HCT116 (cell line): ENCODE results near the gene PRIMA1. TPM values are rescaled to one million over a fixed set of nuclear protein-coding genes. Genes with fewer than 3 reads are reported as not detected.

ENCODE experiments used
- ATAC-seq: fragments of 200-7000 bp; cut with Tn5 transposase; 2 replicates; pipeline ENCODE4 v1.9.1; 2020; ENCODE audit warnings: mild to moderate bottlenecking, moderate library complexity
- Bru-seq: library from RNA; stranded (reverse); fragments of 400-500 nt; gene quantifications from one replicate; lab custom pipeline; 2021; lab: Mats Ljungman, UMichigan
- BruChase-seq, 2 experiments: library from RNA; stranded (reverse); fragments of 400-500 nt; gene quantifications; one replicate each; lab custom pipeline; 2021; lab: Mats Ljungman, UMichigan
- BruUV-seq: library from RNA; stranded (reverse); fragments of 400-500 nt; replicated peaks from 2 replicates; lab custom pipeline; 2021; lab: Mats Ljungman, UMichigan
- CTCF ChIA-PET: fragments of 300-600 bp; sonication (Branson Sonifier 250); formaldehyde crosslinking; loops from one replicate; lab custom pipeline; 2021; ENCODE audit warnings: antibody characterized with exemption; lab: Charles Lee
- POLR2A ChIA-PET: fragments of 300-600, 350-600 bp; sonication (Branson Sonifier 250); formaldehyde crosslinking; loops from one replicate; lab custom pipeline; 2021; ENCODE audit warnings: antibody characterized with exemption; lab: Charles Lee
- RAD21 ChIA-PET, 2 experiments: fragments of 300-600 bp; sonication (Branson Sonifier 250); formaldehyde crosslinking; loops; one replicate each; lab custom pipeline; 2023; ENCODE audit warnings: low total read pairs in 2 of 2; ENCODE audit not compliant: uncharacterized antibody in 2 of 2, unreplicated experiment in 2 of 2, low non-redundant PET in 1 of 2; lab: Charles Lee
- DNase-seq: peaks from one replicate; pipeline ENCODE4 v3.0.0-alpha.2; 2010; ENCODE audit warnings: low read depth, low spot score
- H2AFZ ChIP-seq: fragments of 200-600 bp; shearing (Covaris generic), sonication (generic); 2 replicates; pipeline ENCODE4 v1.6.1; 2017; ENCODE audit warnings: low read depth, mixed run types, mixed read lengths, antibody characterized with exemption, low read length; ENCODE audit not compliant: poor library complexity, severe bottlenecking
- H3K27ac ChIP-seq: 2 replicates; pipeline ENCODE4 v1.5.1; 2012; ENCODE audit warnings: low read depth, low read length
- H3K27me3 ChIP-seq: fragments of 200-600 bp; sonication (generic); 2 replicates; pipeline ENCODE4 v1.6.1; 2016; ENCODE audit warnings: mixed run types, low read length, mixed read lengths; ENCODE audit not compliant: insufficient read depth
- H3K36me3 ChIP-seq, 2 experiments: fragments of 200-500 bp in 1 of 2; fragments of 200-600 bp in 1 of 2; sonication (Bioruptor generic) in 1 of 2; sonication (generic) in 1 of 2; 2 replicates each; pipeline versions ENCODE4 v1.5.1 to v1.6.1; 2014 to 2016; ENCODE audit warnings: low read length in 2 of 2, inconsistent platforms in 1 of 2, mixed read lengths in 1 of 2, mixed run types in 1 of 2; ENCODE audit not compliant: insufficient read depth in 2 of 2, control insufficient read depth in 1 of 2
- H3K4me1 ChIP-seq, 2 experiments: fragments of 200-600 bp in 1 of 2; sonication (generic) in 1 of 2; 2 replicates each; pipeline versions ENCODE4 v1.5.1 to v1.6.1; 2012 to 2017; ENCODE audit warnings: low read length in 2 of 2, inconsistent platforms in 1 of 2, mild to moderate bottlenecking in 1 of 2, mixed read lengths in 1 of 2, mixed run types in 1 of 2, moderate library complexity in 1 of 2; ENCODE audit not compliant: insufficient read depth in 2 of 2, control insufficient read depth in 1 of 2
- H3K4me2 ChIP-seq: fragments of 200-600 bp; sonication (generic); 2 replicates; pipeline ENCODE4 v1.6.1; 2017; ENCODE audit warnings: mixed run types, low read length, mixed read lengths
- H3K4me3 ChIP-seq, 2 experiments: fragments of 200-600 bp in 1 of 2; sonication (generic) in 1 of 2; replicated peaks in 1 of 2; 2 replicates each; pipeline ENCODE4 v1.5.1; 2011 to 2016; ENCODE audit warnings: low read length in 2 of 2, control low read depth in 1 of 2, low read depth in 1 of 2, mild to moderate bottlenecking in 1 of 2, mixed read lengths in 1 of 2, mixed run types in 1 of 2
- H3K79me2 ChIP-seq: fragments of 200-600 bp; sonication (generic); 2 replicates; pipeline ENCODE4 v1.6.1; 2017; ENCODE audit warnings: mild to moderate bottlenecking, mixed run types, low read length, moderate library complexity, mixed read lengths; ENCODE audit not compliant: insufficient read depth
- H3K9ac ChIP-seq: fragments of 200-600 bp; sonication (generic); 2 replicates; pipeline ENCODE4 v1.6.1; 2016; ENCODE audit warnings: low read length, mixed read lengths
- H3K9me2 ChIP-seq: fragments of 200-600 bp; sonication (generic), shearing (Covaris generic); 2 replicates; pipeline ENCODE4 v1.6.1; 2017; ENCODE audit warnings: mixed run types, mild to moderate bottlenecking, moderate library complexity; ENCODE audit not compliant: insufficient read depth
- H3K9me3 ChIP-seq, 2 experiments: fragments of 200-500 bp in 1 of 2; fragments of 200-600 bp in 1 of 2; sonication (Bioruptor generic) in 1 of 2; sonication (generic) in 1 of 2; 2 replicates each; pipeline ENCODE4 v1.6.1; 2014 to 2017; ENCODE audit warnings: low read length in 2 of 2, mixed read lengths in 2 of 2, inconsistent platforms in 1 of 2, low read depth in 1 of 2, mild to moderate bottlenecking in 1 of 2, mixed run types in 1 of 2, moderate library complexity in 1 of 2; ENCODE audit not compliant: control insufficient read depth in 1 of 2, insufficient read depth in 1 of 2
- H4K20me1 ChIP-seq: fragments of 200-600 bp; sonication (generic), shearing (Covaris generic); 2 replicates; pipeline ENCODE4 v1.6.1; 2017; ENCODE audit warnings: mixed run types, mild to moderate bottlenecking, moderate library complexity; ENCODE audit not compliant: insufficient read depth
- CBX3 ChIP-seq: IDR thresholded peaks from 2 replicates; pipeline ENCODE4 v1.6.1; 2012; ENCODE audit warnings: low read depth
- CEBPB ChIP-seq: IDR thresholded peaks from 2 replicates; pipeline ENCODE4 v1.6.1; 2012; ENCODE audit warnings: low read depth
- JUND ChIP-seq: IDR thresholded peaks from 2 replicates; pipeline ENCODE4 v1.6.1; 2012
- POLR2A ChIP-seq: IDR thresholded peaks from 2 replicates; pipeline ENCODE4 v1.7.0; 2011; ENCODE audit warnings: borderline replicate concordance; ENCODE audit not compliant: insufficient read depth, insufficient read length; ENCODE audit errors: extremely low read depth
- ZNF274 ChIP-seq: fragments of 200-500 bp; sonication (Bioruptor generic); IDR thresholded peaks from 2 replicates; pipeline ENCODE4 v1.6.1; 2014; ENCODE audit warnings: mild to moderate bottlenecking, low read depth, low read length, inconsistent platforms
- intact Hi-C: fragments of 100-400 bp; cut with micrococcal nuclease; formaldehyde crosslinking; loops from 2 replicates; pipeline ENCODE4 v1.10.0; 2022
- long read RNA-seq: library from polyadenylated mRNA; unstranded; transcript quantifications from one replicate; pipeline ENCODE4 v2.0.0, GENCODE V29; 2021; ENCODE audit not compliant: unreplicated experiment
- polyA plus RNA-seq: library from polyadenylated mRNA; unstranded; fragments of >200 nt; gene quantifications from 2 replicates; pipeline ENCODE4 v1.2.1, GENCODE V29; 2012; ENCODE audit warnings: missing spikeins
- total RNA-seq: library from RNA; stranded (reverse); gene quantifications from one replicate; pipeline ENCODE4 v1.2.1, GENCODE V29; 2021; ENCODE audit not compliant: unreplicated experiment
- TF ChIP-seq, protein P1 (sequence below): IDR thresholded peaks from 2 replicates; pipeline ENCODE4 v1.6.1; 2012
- TF ChIP-seq, protein P2 (sequence below), 3 experiments: fragments of 200-600 bp in 1 of 3; sonication (generic) in 1 of 3; IDR thresholded peaks in 2 of 3; conservative IDR thresholded peaks in 1 of 3; 2 replicates each; pipeline ENCODE4 v1.5.1; 2012 to 2017; ENCODE audit warnings: low read depth in 2 of 3, low read length in 2 of 3, antibody characterized with exemption in 1 of 3, borderline replicate concordance in 1 of 3, control low read depth in 1 of 3, mild to moderate bottlenecking in 1 of 3, mixed read lengths in 1 of 3, mixed run types in 1 of 3, moderate library complexity in 1 of 3; ENCODE audit not compliant: insufficient read depth in 1 of 3

Gene PRIMA1, protein sequence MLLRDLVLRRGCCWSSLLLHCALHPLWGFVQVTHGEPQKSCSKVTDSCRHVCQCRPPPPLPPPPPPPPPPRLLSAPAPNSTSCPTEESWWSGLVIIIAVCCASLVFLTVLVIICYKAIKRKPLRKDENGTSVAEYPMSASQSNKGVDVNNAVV
- total RNA-seq (1.5 TPM), Bru-seq, nascent RNA (percentile 25 among the genes with signal in this experiment), BruChase-seq, experiment 1, labeled RNA remaining after a 6-hour chase (percentile 16 among the genes with signal in this experiment), BruChase-seq, experiment 2, labeled RNA remaining after a 2-hour chase (percentile 21 among the genes with signal in this experiment)
- polyA plus RNA-seq, result 1.4 and 1.6 TPM in 2 replicates
- long read RNA-seq, result 0 reads

DNA sequence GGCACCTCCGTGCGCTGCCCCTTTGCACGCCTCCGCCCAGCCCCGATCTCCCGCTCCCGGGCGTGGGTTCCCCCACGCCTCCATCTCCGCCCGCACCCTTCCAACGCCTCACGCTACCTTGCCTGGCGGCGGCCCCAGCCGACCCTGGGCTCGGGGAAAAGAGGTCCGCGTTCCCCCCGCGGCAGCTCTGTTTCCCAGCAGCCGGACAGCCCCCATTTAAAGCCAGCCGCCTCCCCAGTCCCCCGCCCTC is at the start of gene PRIMA1:
Gene PRIMA1, minus strand, starts transcription at position 193 of the 250 bp plus-strand sequence. CDS start 767 bp downstream, outside the sequence.
- no peak for DNase-seq
- RAD21 ChIA-PET, result no interaction called here
- TF ChIP-seq ZNF274 (no peak), CEBPB (no peak), POLR2A (no peak), CBX3 (no peak)
- TF ChIP-seq, protein P1, sequence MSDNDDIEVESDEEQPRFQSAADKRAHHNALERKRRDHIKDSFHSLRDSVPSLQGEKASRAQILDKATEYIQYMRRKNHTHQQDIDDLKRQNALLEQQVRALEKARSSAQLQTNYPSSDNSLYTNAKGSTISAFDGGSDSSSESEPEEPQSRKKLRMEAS, result no peak
- TF ChIP-seq, all 23 proteins: peak for 0
- no TSS peak for BruUV-seq
- no peaks in the 10 kb centered on the region for H3K27me3 ChIP-seq
- CTCF ChIA-PET, result no interaction called here
- H3K79me2 ChIP-seq, result no peaks in the 10 kb centered on the region
- peaks cover 6 to 15% of the 10 kb centered on the region in 2 experiments for H3K4me1 ChIP-seq
- peak within 1 kb of the TSS; percentile 81 for H3K4me2 ChIP-seq
- intact Hi-C loops, result loop anchor here (2.0 kb wide), 1 partner anchor 133 kb away; no protein-coding TSS in a partner anchor
- H4K20me1 ChIP-seq, result no peaks in the 10 kb centered on the region
- H3K9me3 ChIP-seq, result no peaks in the 10 kb centered on the region
- no peaks in the 10 kb centered on the region for H3K36me3 ChIP-seq
- H3K9ac ChIP-seq, result peak within 1 kb of the TSS; percentile 59
- peak within 1 kb of the TSS; percentile 44; the same call in 1 of the 2 replicates for H3K27ac ChIP-seq
- no peaks in the 10 kb centered on the region for H3K9me2 ChIP-seq
- peak within 1 kb of the TSS; percentile 39 to 59 for H3K4me3 ChIP-seq
- POLR2A ChIA-PET, result no interaction called here
- H2AFZ ChIP-seq, result peak within 1 kb of the TSS; percentile 56
- ATAC-seq, result peak; percentile 23

DNA sequence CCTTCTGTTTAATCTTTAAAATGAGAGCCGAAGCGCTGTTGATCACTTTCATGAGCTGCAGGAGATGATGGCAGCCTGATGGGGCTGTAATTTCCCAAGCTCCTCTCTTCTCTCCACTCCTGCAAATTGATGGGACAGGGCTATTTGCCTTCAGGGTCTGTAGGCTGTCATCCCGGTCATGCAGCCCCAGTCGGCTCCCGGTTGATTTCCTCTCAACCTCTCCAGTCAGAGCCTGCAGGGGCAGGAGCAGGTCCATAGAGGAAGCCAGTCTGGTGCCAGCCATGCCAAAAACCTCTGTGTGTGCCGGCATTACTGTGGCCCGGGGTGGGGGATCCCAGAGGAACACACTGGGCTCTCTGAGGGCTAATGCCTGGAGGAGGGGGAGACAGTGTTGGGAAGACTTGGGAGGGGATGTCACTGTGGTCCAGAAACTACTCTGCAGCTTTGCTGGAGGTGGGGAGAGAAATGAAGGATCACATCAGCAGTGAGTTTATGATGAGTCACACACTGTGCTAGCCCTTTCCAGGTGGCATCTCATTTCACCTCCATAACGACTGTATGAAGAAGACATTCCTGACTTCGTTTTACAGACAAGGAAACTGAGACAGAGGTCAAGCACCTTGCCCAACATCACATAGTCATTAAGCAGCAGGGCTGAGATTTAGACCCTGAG is 46.5 kb upstream of the PRIMA1 start:
- ChIA-PET POLR2A (no interaction called here), RAD21 (no interaction called here), CTCF (no interaction called here)
- Histone ChIP-seq H4K20me1 (no peaks in the 10 kb centered on the region), H3K4me3 (no peak overlapping the region), H3K27me3 (peaks cover 3% of the 10 kb centered on the region; the same call in 1 of the 2 replicates), H2AFZ (no peak overlapping the region), H3K79me2 (no peaks in the 10 kb centered on the region), H3K9me2 (no peaks in the 10 kb centered on the region), H3K27ac (no peak overlapping the region)
- intact Hi-C loops, result no loop called here
- no peak for DNase-seq
- ATAC-seq, result 0 out of 2 replicates have a peak, but pooled peaks have one; percentile 44
- TF ChIP-seq, protein P2, sequence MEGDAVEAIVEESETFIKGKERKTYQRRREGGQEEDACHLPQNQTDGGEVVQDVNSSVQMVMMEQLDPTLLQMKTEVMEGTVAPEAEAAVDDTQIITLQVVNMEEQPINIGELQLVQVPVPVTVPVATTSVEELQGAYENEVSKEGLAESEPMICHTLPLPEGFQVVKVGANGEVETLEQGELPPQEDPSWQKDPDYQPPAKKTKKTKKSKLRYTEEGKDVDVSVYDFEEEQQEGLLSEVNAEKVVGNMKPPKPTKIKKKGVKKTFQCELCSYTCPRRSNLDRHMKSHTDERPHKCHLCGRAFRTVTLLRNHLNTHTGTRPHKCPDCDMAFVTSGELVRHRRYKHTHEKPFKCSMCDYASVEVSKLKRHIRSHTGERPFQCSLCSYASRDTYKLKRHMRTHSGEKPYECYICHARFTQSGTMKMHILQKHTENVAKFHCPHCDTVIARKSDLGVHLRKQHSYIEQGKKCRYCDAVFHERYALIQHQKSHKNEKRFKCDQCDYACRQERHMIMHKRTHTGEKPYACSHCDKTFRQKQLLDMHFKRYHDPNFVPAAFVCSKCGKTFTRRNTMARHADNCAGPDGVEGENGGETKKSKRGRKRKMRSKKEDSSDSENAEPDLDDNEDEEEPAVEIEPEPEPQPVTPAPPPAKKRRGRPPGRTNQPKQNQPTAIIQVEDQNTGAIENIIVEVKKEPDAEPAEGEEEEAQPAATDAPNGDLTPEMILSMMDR (IDR thresholded peaks at IDR 0.05 in 2 of 3, conservative IDR thresholded peaks at IDR 0.05 in 1 of 3; ENCODE audit: borderline replicate concordance in 1 of 3, insufficient read depth in 1 of 3, low read depth in 2 of 3, low read length in 2 of 3), result no peak
- peak; percentile 15; the same call in 1 of the 2 replicates for TF ChIP-seq JUND
- TF ChIP-seq, all 23 proteins: peak for 1
- no TSS peak for BruUV-seq
- Histone ChIP-seq H3K9ac (no peak overlapping the region), H3K36me3 (no peaks in the 10 kb centered on the region), H3K4me1 (peaks cover 0 to 7% of the 10 kb centered on the region in 2 experiments; a peak in 2 of 4 replicates), H3K9me3 (no peaks in the 10 kb centered on the region), H3K4me2 (0 out of 2 replicates have a peak overlapping the region, but pooled peaks have one; percentile 12)
